Activated T-cell treated with anti-CD3 and anti-CD28 coated beads, Interleukin-2, amount 50 U/mL, for 4 hours (primary cell): ENCODE measurements around the gene AKAP9. TPM values are rescaled to one million over a fixed set of nuclear protein-coding genes. Genes with fewer than 3 reads are reported as not detected.
A peak's percentile ranks its signal among the peaks of the same experiment; 100 is the strongest.
"Not testable (repeated sequence)": the region's sequence is repeated elsewhere in the genome, so short reads cannot be mapped to it uniquely, and the experiment has no call there.

ENCODE experiments used
- ATAC-seq, 2 donors: fragments of 200-7000 bp; cut with Tn5 transposase; one replicate each; pipeline ENCODE4 v1.10.0; 2021
- DNase-seq: peaks from one replicate; pipeline ENCODE4 v3.0.0-alpha.2; 2020
- H3K27me3 Mint-ChIP-seq: one replicate; pipeline ENCODE4 v1.8.0; 2021; ENCODE audit warnings: low read depth, mixed read lengths
- H3K36me3 Mint-ChIP-seq: one replicate; pipeline ENCODE4 v1.8.0; 2022; ENCODE audit warnings: mixed read lengths; ENCODE audit not compliant: insufficient read depth
- H3K4me1 Mint-ChIP-seq: one replicate; pipeline ENCODE4 v1.8.0; 2021; ENCODE audit warnings: low read depth, mixed read lengths
- H3K4me3 Mint-ChIP-seq: one replicate; pipeline ENCODE4 v1.8.0; 2021; ENCODE audit warnings: mild to moderate bottlenecking, moderate library complexity, mixed read lengths
- H3K9me3 Mint-ChIP-seq: one replicate; pipeline ENCODE4 v1.8.0; 2021; ENCODE audit warnings: mixed read lengths
- total RNA-seq, 3 donors: library from RNA; stranded (reverse); gene quantifications; one replicate each; pipeline ENCODE4 v1.2.1, GENCODE V29; 2021

AKAP9 gene
- total RNA-seq, 3 donors from 2014 or later: 22.0 to 25.6 (median 23.9) TPM

DNA sequence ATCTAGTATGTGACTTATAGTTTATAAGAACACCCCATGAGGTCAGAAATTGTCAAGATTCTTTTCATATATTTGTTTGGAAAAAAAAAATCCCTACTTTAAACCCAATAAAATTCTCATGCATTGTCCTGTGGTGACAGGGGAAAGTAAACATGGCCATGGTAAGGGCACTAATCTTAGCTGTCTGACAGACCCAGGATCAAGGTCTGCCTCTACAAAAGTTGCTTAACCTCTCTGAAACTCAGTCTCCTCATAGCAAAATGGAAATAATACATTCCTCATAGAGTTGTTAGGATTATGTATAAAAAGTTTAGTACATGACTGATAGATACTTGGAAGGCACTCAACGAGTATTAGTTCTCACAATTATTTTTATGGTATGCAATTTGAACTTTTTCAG, 22.3 kb upstream of the AKAP9 start:
- Mint-ChIP-seq H3K4me1 (peaks cover 2% of the 10 kb centered on the region), H3K36me3 (no peaks in the 10 kb centered on the region), H3K27me3 (peaks cover 11% of the 10 kb centered on the region), H3K4me3 (no peak overlapping the region), H3K9me3 (no peaks in the 10 kb centered on the region)
- no peak for ATAC-seq
- DNase-seq: no peak

DNA sequence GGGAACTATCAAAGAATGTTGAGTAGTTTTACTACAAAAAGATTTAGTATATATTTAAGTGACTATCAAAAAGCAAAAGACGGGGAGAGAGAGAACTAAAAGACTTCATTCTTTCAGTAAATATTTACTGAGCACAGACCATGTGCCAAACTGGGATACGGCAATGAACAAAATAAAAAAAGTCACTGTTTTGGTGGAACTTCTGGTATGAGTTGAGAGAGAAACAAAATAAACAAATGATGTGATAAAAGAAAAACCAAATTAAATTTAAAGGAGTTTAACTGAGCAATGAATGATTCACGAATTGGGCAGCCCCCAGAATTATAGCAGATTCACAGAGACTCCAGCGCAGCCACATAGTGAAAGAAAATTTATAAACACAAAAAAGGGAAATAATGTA, 17.8 kb upstream of the AKAP9 start:
- ATAC-seq: no peak
- Mint-ChIP-seq H3K36me3 (no peaks in the 10 kb centered on the region), H3K4me3 (no peak overlapping the region), H3K9me3 (peaks cover under 1% of the 10 kb centered on the region), H3K27me3 (peaks cover 23% of the 10 kb centered on the region), H3K4me1 (no peaks in the 10 kb centered on the region)
- no peak for DNase-seq

DNA sequence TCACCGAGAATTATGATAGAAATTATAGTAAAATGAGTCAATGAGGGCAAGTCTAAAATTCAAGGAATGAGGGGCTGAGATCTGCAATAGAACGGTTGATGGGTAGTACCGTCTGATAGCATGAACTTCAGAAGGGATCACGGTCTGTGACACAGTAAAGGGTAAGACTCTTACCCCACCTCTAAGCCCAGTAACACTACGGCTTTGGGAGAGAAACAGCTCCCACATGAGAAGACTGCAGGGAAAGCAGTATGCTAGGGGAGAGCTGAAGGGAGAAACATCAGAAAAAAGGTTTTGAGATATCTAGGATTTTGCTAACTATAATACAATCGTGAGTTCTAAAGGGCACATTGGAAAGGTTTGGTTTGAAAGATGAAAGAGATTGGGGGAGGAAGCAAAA, 12.8 kb upstream of the AKAP9 start:
- H3K4me1 Mint-ChIP-seq: no peaks in the 10 kb centered on the region
- peaks cover 20% of the 10 kb centered on the region for H3K27me3 Mint-ChIP-seq
- no peaks in the 10 kb centered on the region for H3K36me3 Mint-ChIP-seq
- ATAC-seq (no peak), DNase-seq (no peak)
- H3K4me3 Mint-ChIP-seq: no peak overlapping the region
- H3K9me3 Mint-ChIP-seq: peaks cover 4% of the 10 kb centered on the region

DNA sequence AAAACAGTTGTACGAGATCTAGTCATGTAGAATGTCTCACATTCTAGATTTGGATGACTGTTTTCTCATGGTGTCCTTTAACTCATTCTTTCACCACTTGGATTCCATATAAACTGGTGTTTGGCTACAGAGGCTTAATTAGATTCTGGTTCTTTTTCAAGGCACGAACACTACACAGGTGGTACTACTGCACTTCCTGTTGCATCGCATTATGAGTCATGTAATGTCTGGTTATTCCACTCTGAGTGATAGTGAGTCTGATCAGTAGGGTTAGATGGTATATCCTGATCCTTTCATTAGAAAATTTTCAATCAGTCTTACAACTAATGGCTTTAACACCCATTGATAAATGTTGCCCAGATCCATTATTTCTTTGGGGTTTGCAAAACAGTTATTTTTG, 11.2 kb upstream of the AKAP9 start:
- no peak for DNase-seq
- no peaks in the 10 kb centered on the region for H3K36me3 Mint-ChIP-seq
- ATAC-seq: peak in 1 of 2 donors; percentile 62
- H3K4me3 Mint-ChIP-seq: no peak overlapping the region
- H3K9me3 Mint-ChIP-seq: peaks cover 4% of the 10 kb centered on the region
- peaks cover 16% of the 10 kb centered on the region for H3K27me3 Mint-ChIP-seq
- no peaks in the 10 kb centered on the region for H3K4me1 Mint-ChIP-seq

DNA sequence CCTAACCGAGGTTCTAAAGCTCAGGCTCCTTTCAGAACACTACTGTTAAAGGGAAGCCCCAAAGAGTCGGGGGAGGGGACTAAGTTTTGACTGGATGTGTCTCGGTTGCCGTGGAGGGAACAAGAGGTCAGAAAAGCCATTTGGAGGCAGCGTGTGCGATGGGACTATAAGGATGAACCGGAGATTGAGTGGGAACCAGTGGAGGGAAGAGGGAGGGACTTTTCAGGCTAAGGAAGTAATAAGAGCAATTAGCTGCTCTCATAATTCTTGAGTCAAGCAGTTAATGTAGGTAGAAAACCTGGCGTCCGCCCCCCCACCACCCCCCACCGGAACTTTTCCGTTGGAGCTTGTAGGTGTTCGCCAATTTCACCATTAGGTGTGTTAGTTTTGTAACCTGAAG, 491 bp upstream of the AKAP9 start:
- Mint-ChIP-seq H3K4me1 (peaks cover 34% of the 10 kb centered on the region), H3K4me3 (peak overlapping the region; percentile 90), H3K9me3 (no peaks in the 10 kb centered on the region), H3K36me3 (peaks cover 2% of the 10 kb centered on the region), H3K27me3 (no peaks in the 10 kb centered on the region)
- ATAC-seq: peak; percentile 8 to 11
- peak; percentile 12 for DNase-seq

DNA sequence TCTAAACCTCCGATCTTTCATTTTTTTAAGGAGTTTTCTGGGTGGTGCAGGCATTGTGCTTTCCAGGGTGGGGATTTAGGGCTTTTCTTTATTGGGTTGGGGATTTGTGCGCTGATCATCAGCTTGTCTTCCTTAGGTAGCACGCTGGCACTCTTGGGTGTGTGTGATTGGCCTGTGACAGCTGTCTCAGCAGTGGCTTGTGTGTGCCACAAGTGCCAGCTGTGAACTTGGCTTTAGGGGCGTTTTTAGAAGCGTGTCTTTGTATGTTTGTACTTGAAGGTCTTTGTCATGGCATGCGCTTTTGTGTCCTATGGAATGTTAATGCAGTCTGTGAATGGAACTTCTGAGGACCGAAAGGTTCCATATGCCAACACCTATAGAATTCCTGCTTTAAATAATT, 788 bp downstream of the AKAP9 start:
- peak; percentile 18 for DNase-seq
- Mint-ChIP-seq H3K27me3 (no peaks in the 10 kb centered on the region), H3K4me3 (peak overlapping the region; percentile 90), H3K9me3 (no peaks in the 10 kb centered on the region), H3K4me1 (peaks cover 41% of the 10 kb centered on the region), H3K36me3 (peaks cover 7% of the 10 kb centered on the region)
- peak in 1 of 2 donors; percentile 32 for ATAC-seq

DNA sequence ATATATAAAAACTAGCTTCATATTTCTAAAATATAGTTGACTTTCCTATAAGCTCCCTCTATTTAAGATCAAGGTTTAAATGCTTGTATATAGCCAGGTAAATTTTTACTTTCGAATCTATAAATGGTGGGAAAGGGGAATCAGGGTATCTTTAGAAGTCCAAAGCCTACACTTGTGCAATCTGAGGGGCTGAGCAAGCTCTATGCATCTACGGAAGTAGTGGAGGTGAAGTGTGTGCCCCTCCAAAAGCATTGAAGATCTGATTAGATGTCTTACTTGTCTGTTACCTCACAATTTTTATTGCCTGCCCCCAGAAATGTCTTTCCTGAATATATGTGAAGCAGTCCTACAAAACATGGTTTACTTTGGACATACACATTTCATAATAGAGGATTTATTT, 1.6 kb downstream of the AKAP9 start:
- Mint-ChIP-seq H3K4me1 (peaks cover 43% of the 10 kb centered on the region), H3K27me3 (no peaks in the 10 kb centered on the region), H3K4me3 (peak overlapping the region; percentile 90), H3K9me3 (no peaks in the 10 kb centered on the region), H3K36me3 (peaks cover 10% of the 10 kb centered on the region)
- no peak for DNase-seq
- ATAC-seq: no peak

DNA sequence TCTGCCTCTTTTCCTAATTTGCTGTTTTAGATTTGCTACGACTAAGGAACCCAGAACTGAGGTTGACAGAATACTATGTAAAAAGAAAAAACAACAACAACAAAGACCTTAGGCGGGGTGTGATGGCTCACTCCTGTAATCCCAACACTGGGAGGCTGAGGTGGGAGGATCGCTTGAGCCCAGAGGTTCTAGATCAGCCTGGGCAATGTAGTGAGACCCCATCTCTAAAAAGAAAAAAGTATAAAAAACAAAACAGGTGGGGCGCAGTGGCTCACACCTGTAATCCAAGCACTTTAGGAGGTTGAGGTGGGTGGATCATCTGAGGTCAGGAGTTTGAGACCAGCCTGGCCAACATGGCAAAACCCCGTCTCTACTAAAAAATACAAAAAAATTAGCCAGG, 4.3 kb downstream of the AKAP9 start:
- not testable (repeated sequence) for DNase-seq, H3K9me3 Mint-ChIP-seq, H3K4me3 Mint-ChIP-seq, ATAC-seq, H3K27me3 Mint-ChIP-seq
- Mint-ChIP-seq H3K36me3 (peaks cover 18% of the 10 kb centered on the region), H3K4me1 (peaks cover 47% of the 10 kb centered on the region)

DNA sequence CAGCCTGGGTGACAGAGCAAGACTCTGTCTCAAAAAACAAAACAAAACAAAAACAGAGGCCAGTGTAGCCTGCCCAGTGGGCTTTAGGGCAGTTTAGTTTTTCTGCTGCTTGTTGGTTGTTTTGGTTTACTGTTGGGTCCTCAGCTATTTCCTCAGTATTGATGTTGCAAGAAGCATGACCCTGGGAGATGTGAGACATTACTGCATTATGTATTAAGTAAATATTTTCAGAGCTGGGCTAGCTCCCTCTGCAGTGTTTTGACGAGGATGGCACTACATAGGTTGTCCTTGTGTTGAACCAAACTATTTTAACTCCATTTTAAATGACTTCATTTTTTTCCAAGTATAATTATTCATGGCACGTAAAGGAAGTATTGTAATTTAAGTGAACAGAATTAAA, 4.8 kb downstream of the AKAP9 start:
- DNase-seq: no peak
- H3K9me3 Mint-ChIP-seq: no peaks in the 10 kb centered on the region
- no peak for ATAC-seq
- no peak overlapping the region for H3K4me3 Mint-ChIP-seq
- H3K4me1 Mint-ChIP-seq: peaks cover 49% of the 10 kb centered on the region
- H3K27me3 Mint-ChIP-seq: no peaks in the 10 kb centered on the region
- peaks cover 18% of the 10 kb centered on the region for H3K36me3 Mint-ChIP-seq

DNA sequence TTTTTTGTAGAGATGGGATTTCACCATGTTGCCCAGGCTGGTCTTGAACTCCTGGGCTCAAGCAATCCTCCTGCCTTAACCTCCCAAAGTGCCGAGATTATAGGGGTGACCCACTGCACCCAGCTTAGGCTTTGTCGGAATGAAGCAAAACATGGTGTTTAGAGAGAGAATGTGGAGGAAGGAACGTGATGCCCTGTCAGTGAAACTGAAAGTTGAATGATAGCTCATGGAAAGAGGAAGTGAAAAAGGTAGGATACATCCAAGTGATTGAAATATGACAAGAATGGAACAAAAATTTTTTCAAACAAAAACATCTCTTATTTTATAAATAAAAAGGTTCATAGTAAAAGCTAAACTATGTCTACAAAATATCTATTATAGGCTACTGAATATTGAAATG, 5.9 kb downstream of the AKAP9 start:
- H3K4me1 Mint-ChIP-seq: peaks cover 47% of the 10 kb centered on the region
- no peaks in the 10 kb centered on the region for H3K9me3 Mint-ChIP-seq
- H3K36me3 Mint-ChIP-seq: peaks cover 18% of the 10 kb centered on the region
- H3K27me3 Mint-ChIP-seq: no peaks in the 10 kb centered on the region
- ATAC-seq (no peak), DNase-seq (no peak)
- no peak overlapping the region for H3K4me3 Mint-ChIP-seq

DNA sequence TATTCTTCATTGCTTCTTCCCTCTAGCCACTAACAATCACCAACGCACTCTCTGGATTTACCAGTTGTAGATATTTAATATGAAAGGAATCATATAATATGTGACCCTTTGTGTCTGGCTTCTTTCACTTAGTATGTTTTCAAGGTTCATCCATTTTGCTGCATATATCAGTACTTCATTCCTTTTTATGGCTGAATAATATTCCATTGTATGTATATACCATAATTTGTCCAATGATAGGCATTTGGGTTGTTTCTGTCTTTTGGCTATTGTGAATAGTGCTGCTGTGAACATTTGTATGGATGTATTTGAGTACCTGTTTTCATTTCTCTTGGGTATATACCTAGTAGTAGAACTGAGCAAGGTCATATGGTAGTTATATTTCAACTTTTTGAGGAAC, 7.3 kb downstream of the AKAP9 start:
- Mint-ChIP-seq H3K27me3 (no peaks in the 10 kb centered on the region), H3K4me1 (peaks cover 40% of the 10 kb centered on the region)
- DNase-seq: no peak

DNA sequence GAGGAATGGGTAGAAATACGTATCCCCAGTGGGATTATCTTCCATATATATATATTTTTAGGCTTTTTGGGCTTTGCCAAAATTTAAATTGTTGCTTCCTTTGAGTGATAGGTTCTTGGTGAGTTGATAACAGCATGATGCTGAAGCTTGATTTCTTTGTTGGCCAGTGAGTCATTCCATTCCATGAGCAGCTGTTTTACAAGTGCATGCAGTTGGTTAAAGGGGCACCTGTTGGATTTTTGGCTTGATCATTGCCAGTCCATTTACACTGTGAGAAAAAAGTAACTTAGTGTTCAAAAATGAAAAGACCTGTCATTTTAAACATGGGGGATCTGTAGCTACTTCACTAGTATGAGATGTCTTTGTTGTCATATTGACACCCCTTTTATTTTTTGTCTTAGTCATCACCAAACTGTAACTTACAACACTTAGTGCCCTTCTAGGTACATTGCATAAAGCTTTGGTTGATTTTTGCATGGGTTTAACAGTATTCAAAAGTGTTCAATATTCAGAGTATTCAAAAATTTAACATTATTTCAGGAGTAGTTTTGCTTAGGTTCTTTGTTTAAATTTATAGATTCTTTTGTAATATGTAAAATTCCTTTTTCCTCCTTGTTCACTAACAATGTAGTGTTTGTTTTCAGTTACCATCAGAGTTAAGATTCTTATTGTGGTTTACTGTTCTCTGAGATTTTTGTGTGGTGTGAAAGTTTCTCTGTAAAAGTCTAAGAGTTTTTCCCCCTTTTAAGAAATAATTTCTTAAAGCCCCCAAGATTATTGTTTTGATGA, 8.8 kb downstream of the AKAP9 start:
- no peaks in the 10 kb centered on the region for H3K9me3 Mint-ChIP-seq
- H3K27me3 Mint-ChIP-seq: no peaks in the 10 kb centered on the region
- DNase-seq (no peak), ATAC-seq (peak in 1 of 2 donors; percentile 35)
- H3K4me1 Mint-ChIP-seq: peaks cover 37% of the 10 kb centered on the region
- peaks cover 22% of the 10 kb centered on the region for H3K36me3 Mint-ChIP-seq
- H3K4me3 Mint-ChIP-seq: no peak overlapping the region

More for the DNA sequence above, 7.3 kb downstream of the AKAP9 start:
- peaks cover 21% of the 10 kb centered on the region for H3K36me3 Mint-ChIP-seq
- no peak overlapping the region for H3K4me3 Mint-ChIP-seq
- no peak for ATAC-seq
- no peaks in the 10 kb centered on the region for H3K9me3 Mint-ChIP-seq

DNA sequence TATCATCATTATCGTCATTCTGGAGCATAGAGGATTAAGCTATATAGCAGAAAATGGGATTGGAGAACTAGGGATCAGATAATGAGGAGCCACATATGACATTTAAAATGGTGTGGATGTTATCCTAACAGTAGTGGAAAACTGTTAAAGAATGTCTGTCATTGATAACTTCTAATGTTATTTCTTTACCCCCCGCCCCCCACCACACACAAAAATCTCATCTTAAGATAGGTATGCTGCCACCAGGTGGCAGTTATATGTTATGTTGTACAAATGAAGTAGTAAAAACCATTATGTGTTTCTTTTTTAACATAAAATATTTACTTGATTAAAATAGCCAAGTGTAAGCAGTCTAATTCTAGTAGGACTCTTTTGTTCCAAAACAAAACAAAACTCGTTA, 13.0 kb downstream of the AKAP9 start:
- no peak overlapping the region for H3K4me3 Mint-ChIP-seq
- H3K27me3 Mint-ChIP-seq: no peaks in the 10 kb centered on the region
- no peak for DNase-seq
- peaks cover 30% of the 10 kb centered on the region for H3K4me1 Mint-ChIP-seq
- no peak for ATAC-seq
- H3K9me3 Mint-ChIP-seq: no peaks in the 10 kb centered on the region
- peaks cover 8% of the 10 kb centered on the region for H3K36me3 Mint-ChIP-seq

DNA sequence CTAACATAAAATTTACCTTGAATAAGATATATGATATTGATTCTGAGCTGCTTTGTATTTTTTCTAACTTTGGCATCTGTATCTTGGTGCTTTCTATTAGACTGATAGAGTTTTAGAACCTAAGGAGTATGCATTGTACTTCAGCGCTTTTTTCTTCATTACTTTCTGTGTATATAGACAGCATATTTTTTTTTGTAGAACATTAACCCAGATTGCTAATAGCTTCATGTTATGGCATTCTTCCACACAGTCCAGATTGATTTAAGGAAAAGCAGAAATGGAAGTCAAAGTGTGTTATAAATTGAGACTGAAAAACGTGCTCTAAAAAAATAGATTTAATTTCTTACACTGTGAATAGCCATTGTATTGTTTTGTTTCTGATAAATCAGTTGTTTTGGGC, 15.8 kb downstream of the AKAP9 start:
- not testable (repeated sequence) for H3K4me3 Mint-ChIP-seq, H3K27me3 Mint-ChIP-seq, H3K9me3 Mint-ChIP-seq, H3K36me3 Mint-ChIP-seq, ATAC-seq, DNase-seq
- H3K4me1 Mint-ChIP-seq: peaks cover 22% of the 10 kb centered on the region

DNA sequence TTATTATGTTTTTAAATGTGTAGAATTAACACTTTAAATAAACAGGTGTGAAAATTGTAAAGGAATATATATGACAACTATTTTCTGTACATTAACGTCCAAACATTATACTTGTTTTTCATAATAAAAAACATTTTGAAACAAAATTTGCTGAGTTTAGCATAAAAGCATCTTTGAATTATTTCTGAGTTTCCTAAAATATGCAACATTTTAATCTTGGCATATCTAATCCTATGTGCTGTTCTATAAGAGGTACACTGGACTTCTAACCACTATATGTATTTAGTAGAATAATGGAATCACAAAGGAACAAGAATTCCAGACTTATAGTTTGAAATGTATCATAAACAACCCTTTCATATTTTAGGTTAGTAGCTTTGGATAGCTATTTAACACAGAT, 16.6 kb downstream of the AKAP9 start:
- Mint-ChIP-seq H3K9me3 (no peaks in the 10 kb centered on the region), H3K4me3 (no peak overlapping the region), H3K27me3 (no peaks in the 10 kb centered on the region), H3K36me3 (peaks cover 4% of the 10 kb centered on the region), H3K4me1 (peaks cover 17% of the 10 kb centered on the region)
- DNase-seq (no peak), ATAC-seq (no peak)
